A549 (cell line): ENCODE measurements around the gene RGS6. TPM values are rescaled to one million over a fixed set of nuclear protein-coding genes. Genes with fewer than 3 reads are reported as not detected.

Experiments
- ATAC-seq, 2 experiments: fragments of 200-7000 bp in 1 of 2; fragments of >200 bp in 1 of 2; cut with Nextera tagmentation in 1 of 2; cut with Tn5 transposase in 1 of 2; 3 replicates each; pipeline versions ENCODE4 v1.8.0 to v1.9.1; 2018 to 2020; ENCODE audit warnings: mild to moderate bottlenecking in 1 of 2, moderate library complexity in 1 of 2
- CTCF ChIA-PET: fragments of 300-600 bp; sonication (Branson Sonifier 250); formaldehyde crosslinking; extraction: SDS; loops from one replicate; lab custom pipeline; 2021; ENCODE audit warnings: antibody characterized with exemption, inconsistent platforms; lab: Yijun Ruan, JAX
- POLR2A ChIA-PET: fragments of 350-600 bp; formaldehyde crosslinking; extraction: SDS; loops from one replicate; lab custom pipeline; 2021; ENCODE audit warnings: antibody characterized with exemption, inconsistent platforms; lab: Yijun Ruan, JAX
- DNase-seq, 2 experiments: peaks; one replicate each; pipeline versions ENCODE4 v3.0.0 to v3.0.0-alpha.2; 2011 to 2016; ENCODE audit warnings: low read depth in 1 of 2, low spot score in 1 of 2
- FAIRE-seq: peaks from 2 replicates; lab custom pipeline; 2011; peaks lifted over from hg19 to GRCh38; lab: Jason Lieb, UNC
- H3K27ac ChIP-seq, 2 experiments: fragments of >200 bp; sonication (Bioruptor Twin); formaldehyde crosslinking; 3 replicates each; pipeline ENCODE4 v1.5.1; 2016 to 2017
- H3K4me1 ChIP-seq: fragments of >200 bp; sonication (Bioruptor Twin); formaldehyde crosslinking; 3 replicates; pipeline ENCODE4 v1.6.1; 2016
- H3K4me2 ChIP-seq: fragments of >200 bp; sonication (Bioruptor Twin); formaldehyde crosslinking; 3 replicates; pipeline ENCODE4 v1.6.1; 2016
- H3K4me3 ChIP-seq: fragments of >200 bp; sonication (Bioruptor Twin); formaldehyde crosslinking; 3 replicates; pipeline ENCODE4 v1.5.1; 2016
- H3K9me3 ChIP-seq: fragments of >200 bp; sonication (Bioruptor Twin); formaldehyde crosslinking; 3 replicates; pipeline ENCODE4 v1.6.1; 2016
- BHLHE40 ChIP-seq: IDR thresholded peaks from 2 replicates; pipeline ENCODE4 v1.6.1; 2012; ENCODE audit warnings: low read depth, low read length, inconsistent platforms
- CEBPB ChIP-seq, 2 experiments: fragments of >200 bp in 1 of 2; sonication (Bioruptor Twin) in 1 of 2; formaldehyde crosslinking in 1 of 2; IDR thresholded peaks; 2 replicates each; pipeline ENCODE4 v1.6.1; 2012 to 2016
- CHD4 ChIP-seq: fragments of 200-600 bp; sonication (generic); IDR thresholded peaks from 2 replicates; pipeline ENCODE4 v1.6.1; 2016; ENCODE audit warnings: antibody characterized with exemption, mild to moderate bottlenecking, borderline replicate concordance
- FOSL2 ChIP-seq, 2 experiments: fragments of 450-650 bp in 1 of 2; fragments of >200 bp in 1 of 2; sonication (Bioruptor Twin) in 1 of 2; formaldehyde crosslinking; IDR thresholded peaks; 2 replicates each; pipeline versions ENCODE4 v1.5.0 to v1.6.1; 2016 to 2020; ENCODE audit warnings: mild to moderate bottlenecking in 1 of 2, moderate library complexity in 1 of 2
- HEYL ChIP-seq: fragments of 250-450 bp; sonication (Bioruptor Pico); IDR thresholded peaks from 2 replicates; pipeline ENCODE4 v1.8.0; 2021; ENCODE audit warnings: mild to moderate bottlenecking, moderate library complexity
- JUN ChIP-seq, 2 experiments: fragments of >200 bp; sonication (Bioruptor Twin); formaldehyde crosslinking; IDR thresholded peaks; 2 replicates in 1 of 2; 3 replicates in 1 of 2; pipeline ENCODE4 v1.6.1; 2016 to 2017
- JUNB ChIP-seq: fragments of >200 bp; sonication (Bioruptor Twin); formaldehyde crosslinking; IDR thresholded peaks from 2 replicates; pipeline ENCODE4 v1.6.1; 2016
- POLR2A ChIP-seq: IDR thresholded peaks from 2 replicates; pipeline ENCODE4 v1.6.1; 2012; ENCODE audit warnings: mild to moderate bottlenecking, low read length
- RCOR1 ChIP-seq: fragments of 150-350 bp; IDR thresholded peaks from 2 replicates; pipeline ENCODE4 v1.6.1; 2014; ENCODE audit warnings: antibody characterized with exemption, low read length, low read depth
- RFX5 ChIP-seq: fragments of 450-650 bp; IDR thresholded peaks from 2 replicates; pipeline ENCODE4 v1.7.1; 2014; ENCODE audit warnings: antibody characterized with exemption, mild to moderate bottlenecking, moderate library complexity
- RNF2 ChIP-seq: fragments of 200-600 bp; sonication (generic); IDR thresholded peaks from 2 replicates; pipeline ENCODE4 v1.6.1; 2016; ENCODE audit warnings: low read depth, mild to moderate bottlenecking, antibody characterized with exemption, moderate library complexity, borderline replicate concordance
- ZFP36 ChIP-seq: fragments of 450-650 bp; IDR thresholded peaks from 2 replicates; pipeline ENCODE4 v1.6.1; 2014; ENCODE audit warnings: borderline replicate concordance; ENCODE audit not compliant: partially characterized antibody
- WGBS: methylation state at CpG from one replicate; pipeline ENCODE4 v1.1.6; 2017; ENCODE audit errors: missing lambda C conversion rate; 5-methylcytosine and 5-hydroxymethylcytosine counted together
- polyA plus RNA-seq, 4 experiments: library from polyadenylated mRNA; depleted of rRNA in 3 of 4; stranded (reverse); fragments of >200 nt; fragmentation: RNase III in 1 of 4; extraction: RNeasy Plus Mini Kit Qiagen cat#74134 plus additional on column Dnase treatment in 1 of 4; gene quantifications; 2 replicates in 3 of 4; 3 replicates in 1 of 4; pipeline ENCODE4 v1.2.3, GENCODE V29; 2011 to 2017
- TF ChIP-seq, protein P1 (sequence below): fragments of 200-600 bp; sonication (generic); IDR thresholded peaks from 2 replicates; pipeline ENCODE4 v1.6.1; 2016; ENCODE audit warnings: antibody characterized with exemption, mild to moderate bottlenecking, moderate library complexity
- TF ChIP-seq, protein P2 (sequence below): IDR thresholded peaks from 2 replicates; pipeline ENCODE4 v1.6.1; 2012
- TF ChIP-seq, protein P3 (sequence below): fragments of >200 bp; sonication (Bioruptor Twin); formaldehyde crosslinking; IDR thresholded peaks from 3 replicates; pipeline ENCODE4 v1.6.1; 2016
- TF ChIP-seq, protein P4 (sequence below): fragments of 250-450 bp; sonication (Bioruptor Pico); IDR thresholded peaks from 2 replicates; pipeline ENCODE4 v1.5.0; 2021; ENCODE audit warnings: mild to moderate bottlenecking, moderate library complexity, borderline replicate concordance

Gene RGS6
- polyA plus RNA-seq, 2 of the 4 experiments (the other 2 are of a cell fraction): not detected

DNA sequence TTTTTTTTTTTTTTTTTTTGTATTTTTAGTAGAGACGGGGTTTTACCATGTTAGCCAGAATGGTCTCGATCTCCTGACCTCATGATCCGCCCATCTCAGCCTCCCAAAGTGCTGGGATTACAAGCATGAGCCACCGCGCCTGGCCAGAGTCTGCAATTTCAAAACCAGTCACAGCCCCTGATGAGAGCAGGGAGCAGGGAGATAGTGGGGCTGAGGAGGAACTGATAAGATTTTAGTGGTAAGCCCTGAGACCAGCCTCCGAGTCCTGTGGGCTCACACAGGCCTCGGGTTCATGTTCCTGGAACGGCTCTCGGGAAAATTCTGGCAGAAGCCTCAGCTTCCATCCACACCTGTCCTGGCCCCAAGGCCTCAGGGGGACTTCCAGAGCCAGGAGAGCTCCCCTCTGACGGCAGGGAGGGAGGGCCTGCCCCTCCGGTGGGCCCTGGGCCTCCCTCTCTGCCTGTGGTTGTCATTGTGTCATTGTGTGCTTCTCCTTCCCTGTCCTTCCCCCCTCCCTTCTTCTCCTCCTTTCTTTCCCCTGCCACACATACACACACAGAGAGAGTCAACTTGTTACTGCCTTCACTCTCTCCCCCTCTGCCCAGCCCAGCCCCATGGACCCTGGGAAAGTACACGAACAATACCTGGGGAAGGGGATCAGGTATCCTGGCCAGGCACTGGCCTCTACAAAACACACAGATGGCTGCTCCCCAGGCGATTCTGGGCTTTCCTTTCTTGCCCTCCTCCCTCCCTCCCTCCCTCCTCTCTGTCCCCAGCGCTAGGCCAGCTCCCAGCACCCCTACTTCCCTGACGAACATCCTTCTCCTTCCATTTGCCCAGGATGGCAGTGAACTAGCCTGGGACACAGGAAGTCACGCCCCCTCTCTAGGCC lies 667.6 kb downstream of the RGS6 start:
- Histone ChIP-seq H3K9me3 (no peaks in the 10 kb centered on the region), H3K27ac (no peak overlapping the region), H3K4me2 (no peak overlapping the region), H3K4me1 (0 out of 3 replicates have a peak, but pooled peaks cover 4% of the 10 kb centered on the region), H3K4me3 (no peak overlapping the region)
- ChIA-PET POLR2A (no interaction called here), CTCF (interaction anchor here (0.7 kb wide), 1 partner anchor 17 kb away, joined by 3 read pairs; no protein-coding TSS in a partner anchor)
- TF ChIP-seq, protein P1, sequence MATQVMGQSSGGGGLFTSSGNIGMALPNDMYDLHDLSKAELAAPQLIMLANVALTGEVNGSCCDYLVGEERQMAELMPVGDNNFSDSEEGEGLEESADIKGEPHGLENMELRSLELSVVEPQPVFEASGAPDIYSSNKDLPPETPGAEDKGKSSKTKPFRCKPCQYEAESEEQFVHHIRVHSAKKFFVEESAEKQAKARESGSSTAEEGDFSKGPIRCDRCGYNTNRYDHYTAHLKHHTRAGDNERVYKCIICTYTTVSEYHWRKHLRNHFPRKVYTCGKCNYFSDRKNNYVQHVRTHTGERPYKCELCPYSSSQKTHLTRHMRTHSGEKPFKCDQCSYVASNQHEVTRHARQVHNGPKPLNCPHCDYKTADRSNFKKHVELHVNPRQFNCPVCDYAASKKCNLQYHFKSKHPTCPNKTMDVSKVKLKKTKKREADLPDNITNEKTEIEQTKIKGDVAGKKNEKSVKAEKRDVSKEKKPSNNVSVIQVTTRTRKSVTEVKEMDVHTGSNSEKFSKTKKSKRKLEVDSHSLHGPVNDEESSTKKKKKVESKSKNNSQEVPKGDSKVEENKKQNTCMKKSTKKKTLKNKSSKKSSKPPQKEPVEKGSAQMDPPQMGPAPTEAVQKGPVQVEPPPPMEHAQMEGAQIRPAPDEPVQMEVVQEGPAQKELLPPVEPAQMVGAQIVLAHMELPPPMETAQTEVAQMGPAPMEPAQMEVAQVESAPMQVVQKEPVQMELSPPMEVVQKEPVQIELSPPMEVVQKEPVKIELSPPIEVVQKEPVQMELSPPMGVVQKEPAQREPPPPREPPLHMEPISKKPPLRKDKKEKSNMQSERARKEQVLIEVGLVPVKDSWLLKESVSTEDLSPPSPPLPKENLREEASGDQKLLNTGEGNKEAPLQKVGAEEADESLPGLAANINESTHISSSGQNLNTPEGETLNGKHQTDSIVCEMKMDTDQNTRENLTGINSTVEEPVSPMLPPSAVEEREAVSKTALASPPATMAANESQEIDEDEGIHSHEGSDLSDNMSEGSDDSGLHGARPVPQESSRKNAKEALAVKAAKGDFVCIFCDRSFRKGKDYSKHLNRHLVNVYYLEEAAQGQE: no peak
- TF ChIP-seq, protein P2, sequence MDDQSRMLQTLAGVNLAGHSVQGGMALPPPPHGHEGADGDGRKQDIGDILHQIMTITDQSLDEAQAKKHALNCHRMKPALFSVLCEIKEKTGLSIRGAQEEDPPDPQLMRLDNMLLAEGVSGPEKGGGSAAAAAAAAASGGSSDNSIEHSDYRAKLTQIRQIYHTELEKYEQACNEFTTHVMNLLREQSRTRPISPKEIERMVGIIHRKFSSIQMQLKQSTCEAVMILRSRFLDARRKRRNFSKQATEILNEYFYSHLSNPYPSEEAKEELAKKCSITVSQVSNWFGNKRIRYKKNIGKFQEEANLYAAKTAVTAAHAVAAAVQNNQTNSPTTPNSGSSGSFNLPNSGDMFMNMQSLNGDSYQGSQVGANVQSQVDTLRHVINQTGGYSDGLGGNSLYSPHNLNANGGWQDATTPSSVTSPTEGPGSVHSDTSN: no peak
- TF ChIP-seq JUN (IDR thresholded peaks at IDR 0.05) (no peak), BHLHE40 (no peak), FOSL2 (IDR thresholded peaks at IDR 0.05) (no peak), FOSL2 (CRISPR knock-in tag; IDR thresholded peaks at IDR 0.05) (no peak), HEYL (CRISPR knock-in tag) (no peak), RFX5 (no peak), CHD4 (no peak), ZFP36 (no peak), RNF2 (no peak)
- TF ChIP-seq, protein P3, sequence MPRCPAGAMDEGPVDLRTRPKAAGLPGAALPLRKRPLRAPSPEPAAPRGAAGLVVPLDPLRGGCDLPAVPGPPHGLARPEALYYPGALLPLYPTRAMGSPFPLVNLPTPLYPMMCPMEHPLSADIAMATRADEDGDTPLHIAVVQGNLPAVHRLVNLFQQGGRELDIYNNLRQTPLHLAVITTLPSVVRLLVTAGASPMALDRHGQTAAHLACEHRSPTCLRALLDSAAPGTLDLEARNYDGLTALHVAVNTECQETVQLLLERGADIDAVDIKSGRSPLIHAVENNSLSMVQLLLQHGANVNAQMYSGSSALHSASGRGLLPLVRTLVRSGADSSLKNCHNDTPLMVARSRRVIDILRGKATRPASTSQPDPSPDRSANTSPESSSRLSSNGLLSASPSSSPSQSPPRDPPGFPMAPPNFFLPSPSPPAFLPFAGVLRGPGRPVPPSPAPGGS: no peak
- WGBS: 73% methylated on average over 14 of the region's 16 CpGs
- DNase-seq (no peak), FAIRE-seq (no peak), ATAC-seq (no peak)

DNA sequence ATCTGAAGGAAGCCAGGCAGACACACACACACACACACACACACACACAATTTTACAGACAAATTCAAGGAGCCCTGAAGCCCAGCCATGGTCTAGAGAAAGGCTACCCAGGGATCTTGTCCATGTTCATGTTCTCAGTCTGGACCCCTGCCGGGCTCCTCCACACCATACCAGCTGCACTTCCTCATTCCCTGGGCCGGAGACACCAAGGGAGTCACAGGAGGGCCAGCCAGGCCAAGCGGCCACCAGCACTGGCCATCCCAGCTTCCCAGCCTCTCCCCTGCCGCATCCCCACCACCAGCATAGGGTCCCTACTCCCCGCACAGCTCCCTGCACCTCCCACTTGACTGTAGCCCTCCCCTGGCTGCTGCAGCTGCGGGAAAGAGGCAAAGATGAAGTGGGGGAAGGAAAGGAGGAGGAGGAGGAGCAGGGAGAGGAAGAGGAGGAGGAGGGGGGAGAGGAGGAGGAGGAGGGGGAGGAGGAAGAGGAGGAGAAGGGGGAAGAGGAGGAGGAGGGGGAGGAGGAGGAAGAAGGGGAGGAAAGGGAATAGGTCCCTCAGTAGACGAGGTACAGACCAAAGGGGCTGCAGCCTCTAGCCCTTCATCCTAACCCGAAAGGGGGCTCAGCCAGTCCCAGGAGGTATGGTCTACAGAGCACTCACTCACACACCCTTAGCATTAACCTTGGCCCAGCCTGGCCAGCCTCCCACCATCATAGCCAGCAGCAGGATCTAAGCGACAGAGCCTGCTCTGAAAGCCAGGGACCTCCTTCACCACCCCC lies 668.5 kb downstream of the RGS6 start:
- H3K27ac ChIP-seq: no peak overlapping the region
- ChIA-PET POLR2A (no interaction called here), CTCF (interaction anchor here (0.7 kb wide), 1 partner anchor 18 kb away, joined by 3 read pairs; no protein-coding TSS in a partner anchor)
- no peak for ATAC-seq
- no peaks in the 10 kb centered on the region for H3K9me3 ChIP-seq
- no peak overlapping the region for H3K4me2 ChIP-seq
- TF ChIP-seq HEYL (CRISPR knock-in tag) (no peak), POLR2A (no peak), FOSL2 (IDR thresholded peaks at IDR 0.05) (no peak), FOSL2 (CRISPR knock-in tag; IDR thresholded peaks at IDR 0.05) (no peak), CEBPB (IDR thresholded peaks at IDR 0.05) (no peak), RCOR1 (no peak), JUNB (no peak)
- TF ChIP-seq, protein P4, sequence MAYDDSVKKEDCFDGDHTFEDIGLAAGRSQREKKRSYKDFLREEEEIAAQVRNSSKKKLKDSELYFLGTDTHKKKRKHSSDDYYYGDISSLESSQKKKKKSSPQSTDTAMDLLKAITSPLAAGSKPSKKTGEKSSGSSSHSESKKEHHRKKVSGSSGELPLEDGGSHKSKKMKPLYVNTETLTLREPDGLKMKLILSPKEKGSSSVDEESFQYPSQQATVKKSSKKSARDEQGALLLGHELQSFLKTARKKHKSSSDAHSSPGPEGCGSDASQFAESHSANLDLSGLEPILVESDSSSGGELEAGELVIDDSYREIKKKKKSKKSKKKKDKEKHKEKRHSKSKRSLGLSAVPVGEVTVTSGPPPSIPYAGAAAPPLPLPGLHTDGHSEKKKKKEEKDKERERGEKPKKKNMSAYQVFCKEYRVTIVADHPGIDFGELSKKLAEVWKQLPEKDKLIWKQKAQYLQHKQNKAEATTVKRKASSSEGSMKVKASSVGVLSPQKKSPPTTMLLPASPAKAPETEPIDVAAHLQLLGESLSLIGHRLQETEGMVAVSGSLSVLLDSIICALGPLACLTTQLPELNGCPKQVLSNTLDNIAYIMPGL (CRISPR knock-in tag): no peak
- DNase-seq: no peak
- no peak overlapping the region for H3K4me3 ChIP-seq
- no peak for FAIRE-seq
- 66% methylated on average over 9 of the region's 9 CpGs for WGBS
- no peaks in the 10 kb centered on the region for H3K4me1 ChIP-seq
